Spleen (tissue), 11 donors: ENCODE measurements around the gene RAB40C. TPM values are rescaled to one million over a fixed set of nuclear protein-coding genes. Genes with fewer than 3 reads are reported as not detected.

Experiments
- DNase-seq: peaks from one replicate; pipeline ENCODE4 v3.0.0-alpha.2; 2020
- H3K27ac ChIP-seq, 8 donors: fragments of 200-600 bp; sonication (generic) in 7 of 8; 1 replicate in 4 of 8; 2 replicates in 4 of 8; pipeline versions ENCODE4 v1.5.0 to v1.8.0; 2016 to 2021; ENCODE audit warnings: inconsistent platforms in 4 of 8, mild to moderate bottlenecking in 4 of 8, moderate library complexity in 1 of 8
- H3K27me3 ChIP-seq, 7 donors: fragments of 200-600 bp; sonication (generic) in 6 of 7; replicated peaks in 1 of 7; 1 replicate in 4 of 7; 2 replicates in 3 of 7; pipeline versions ENCODE4 v1.5.0 to v1.8.0; 2016 to 2021; ENCODE audit warnings: inconsistent platforms in 3 of 7, mild to moderate bottlenecking in 1 of 7
- H3K36me3 ChIP-seq, 6 donors: fragments of 200-600 bp; sonication (generic) in 5 of 6; 1 replicate in 4 of 6; 2 replicates in 2 of 6; pipeline versions ENCODE4 v1.5.0 to v1.8.0; 2016 to 2021; ENCODE audit warnings: inconsistent platforms in 2 of 6
- H3K4me1 ChIP-seq, 6 donors: fragments of 200-600 bp; sonication (generic) in 5 of 6; 1 replicate in 3 of 6; 2 replicates in 3 of 6; pipeline versions ENCODE4 v1.5.0 to v1.8.0; 2016 to 2021; ENCODE audit warnings: inconsistent platforms in 3 of 6
- H3K4me3 ChIP-seq, 8 donors: fragments of 200-600 bp; sonication (generic) in 7 of 8; 1 replicate in 4 of 8; 2 replicates in 4 of 8; pipeline versions ENCODE4 v1.5.0 to v1.8.0; 2016 to 2021; ENCODE audit warnings: inconsistent platforms in 4 of 8, mild to moderate bottlenecking in 4 of 8, moderate library complexity in 2 of 8
- H3K9me3 ChIP-seq, 8 donors: fragments of 200-600 bp; sonication (generic) in 7 of 8; 1 replicate in 4 of 8; 2 replicates in 4 of 8; pipeline versions ENCODE4 v1.5.0 to v1.8.0; 2016 to 2021; ENCODE audit warnings: inconsistent platforms in 4 of 8
- CTCF ChIP-seq, 11 experiments: fragments of 200-600 bp in 7 of 11; fragments of 450-650 bp in 4 of 11; sonication (generic) in 4 of 11; IDR thresholded peaks in 8 of 11; conservative IDR thresholded peaks in 3 of 11; 1 replicate in 7 of 11; 2 replicates in 4 of 11; pipeline versions ENCODE4 v1.4.0 to v1.8.0; 2016 to 2021; ENCODE audit warnings: antibody characterized with exemption in 11 of 11, inconsistent platforms in 4 of 11, mild to moderate bottlenecking in 1 of 11
- POLR2A ChIP-seq, 3 donors: fragments of 450-650 bp; IDR thresholded peaks; one replicate each; pipeline ENCODE4 v1.5.1; 2017; ENCODE audit warnings: antibody characterized with exemption in 3 of 3, mild to moderate bottlenecking in 1 of 3
- POLR2AphosphoS5 ChIP-seq, 3 donors: sonication (generic); formaldehyde crosslinking; IDR thresholded peaks; one replicate each; pipeline ENCODE4 v1.5.1; 2017; ENCODE audit warnings: antibody characterized with exemption in 3 of 3
- WGBS, 5 donors: extraction: QIAGEN DNeasy Blood & Tissue Kit in 3 of 5; methylation state at CpG; one replicate each; pipeline versions ENCODE4 v1.1.5 to v1.1.7; 2013 to 2018; 5-methylcytosine and 5-hydroxymethylcytosine counted together
- intact Hi-C: fragments of 100-400 bp; cut with DNase I; formaldehyde crosslinking; loops from one replicate; pipeline ENCODE4 v1.15.0; 2023; ENCODE audit warnings: low total_unique reads
- polyA plus RNA-seq, 3 donors: library from polyadenylated mRNA; stranded (reverse); fragments of 200-250 nt; gene quantifications; one replicate each; pipeline ENCODE4 v1.2.1, GENCODE V29; 2013
- total RNA-seq, 7 donors: library from RNA; depleted of rRNA in 3 of 7; stranded (reverse); fragments of >200 nt in 3 of 7; fragmentation: NEBNext Ultra II Directional in 4 of 7; extraction: Animal tissue kit (Norgen Biotek cat#: 25700) in 4 of 7; gene quantifications; one replicate each; pipeline versions ENCODE4 v1.1.0 to v1.2.1, GENCODE V29; 2016 to 2021
- donor health status: healthy with polysubstance abuse.
- donor health status: DM: no; HTN: no; CAD: no; lungs with moderate emphysema.
- donor health status: DM: no; HTN: no; CAD: no.
- donor health status: Bipolar disorder and iron deficiency.
- donor health status: healthy.
- donor health status: DM: no; HTN: no; CAD: no.
- donor health status: DM: yes; HTN: yes; CAD: no.

The RAB40C gene
- total and polyA plus RNA-seq, 10 donors = 8.1 to 21.6 (median 15.2) TPM

GRCh38 chr16:633336-634050 is 43.6 kb downstream of the RAB40C start:
- peak; percentile 81 for DNase-seq
- intact Hi-C loops = no loop called here
- H3K27me3 ChIP-seq = peaks cover 0 to 13% (median 0%) of the 10 kb centered on the region in 7 donors
- no peak overlapping the region for H3K27ac ChIP-seq
- no peak overlapping the region for H3K4me3 ChIP-seq
- WGBS, 5 donors = 95 to 98% (median 96%) methylated on average over 36 to 74 of the region's 74 CpGs
- no peaks in the 10 kb centered on the region for H3K9me3 ChIP-seq
- H3K36me3 ChIP-seq = peaks cover 0 to 40% (median 22%) of the 10 kb centered on the region in 6 donors
- TF ChIP-seq POLR2A (IDR thresholded peaks at IDR 0.05) (no peak), CTCF (IDR thresholded peaks at IDR 0.05 in 8 of 11, conservative IDR thresholded peaks at IDR 0.05 in 3 of 11) (no peak), POLR2AphosphoS5 (IDR thresholded peaks at IDR 0.05) (no peak)
- peaks cover 17 to 70% (median 48%) of the 10 kb centered on the region in 6 donors for H3K4me1 ChIP-seq

- no peak overlapping the region for H3K4me3 ChIP-seq
- DNase-seq = peak; percentile 78
- H3K9me3 ChIP-seq = no peaks in the 10 kb centered on the region
- 88 to 94% (median 91%) methylated on average over 21 to 22 of the region's 22 CpGs for WGBS, 5 donors
- H3K27ac ChIP-seq = no peak overlapping the region
- intact Hi-C loops = no loop called here
- peaks cover 0 to 13% (median 0%) of the 10 kb centered on the region in 7 donors for H3K27me3 ChIP-seq
- no peak for TF ChIP-seq POLR2AphosphoS5 (IDR thresholded peaks at IDR 0.05)
- TF ChIP-seq CTCF (IDR thresholded peaks at IDR 0.05 in 8 of 11, conservative IDR thresholded peaks at IDR 0.05 in 3 of 11) = no peak
- H3K4me1 ChIP-seq = peaks cover 17 to 72% (median 54%) of the 10 kb centered on the region in 6 donors
- peaks cover 0 to 34% (median 17%) of the 10 kb centered on the region in 6 donors for H3K36me3 ChIP-seq
Observed at GRCh38 chr16:634051-634670, 44.3 kb downstream of the RAB40C start.

- H3K27me3 ChIP-seq = peaks cover 0 to 13% (median 0%) of the 10 kb centered on the region in 7 donors
- peaks cover 17 to 70% (median 48%) of the 10 kb centered on the region in 6 donors for H3K4me1 ChIP-seq
- peak overlapping the region in 1 of 8 donors; percentile 96 for H3K27ac ChIP-seq
- TF ChIP-seq POLR2A (IDR thresholded peaks at IDR 0.05) (no peak), CTCF (IDR thresholded peaks at IDR 0.05 in 8 of 11, conservative IDR thresholded peaks at IDR 0.05 in 3 of 11) (no peak), POLR2AphosphoS5 (IDR thresholded peaks at IDR 0.05) (no peak)
- peaks cover 0 to 30% (median 17%) of the 10 kb centered on the region in 6 donors for H3K36me3 ChIP-seq
- intact Hi-C loops = no loop called here
- 77 to 93% (median 90%) methylated on average over 6 to 7 of the region's 7 CpGs for WGBS, 5 donors
- DNase-seq = peak; percentile 82
- no peaks in the 10 kb centered on the region for H3K9me3 ChIP-seq
- peak overlapping the region in 7 of 8 donors; percentile 66 to 98 (median 84) for H3K4me3 ChIP-seq
Observed at GRCh38 chr16:634996-635395, 45.1 kb downstream of the RAB40C start.
